Measurements from ENCODE around the gene INHBC.
A peak's percentile ranks its signal among the peaks of the same experiment; 100 is the strongest.
"Not testable (repeated sequence)": the region's sequence is repeated elsewhere in the genome, so short reads cannot be mapped to it uniquely, and the experiment has no call there.

INHBC gene

GRCh38 chr12:57429473-57430111, 5.0 kb upstream of the INHBC start:
- peak in 1 of 2 experiments; percentile 17 for DNase-seq

- DNase-seq: peak in 1 of 2 experiments; percentile 82
These were observed 4.3 kb upstream of the INHBC start for GRCh38 chr12:57430112-57430930.

- peak; percentile 96 to 97 for DNase-seq
These were observed 3.5 kb upstream of the INHBC start, which contains the start of gene R3HDM2 for GRCh38 chr12:57430931-57431566. R3HDM2 (minus strand) TSS chr12:57431043; CDS start chr12:57310428, 120,615 bp downstream.

- DNase-seq: no peak
These were observed 2.9 kb upstream of the INHBC start for GRCh38 chr12:57431654-57432188.

- no peak for DNase-seq
These were observed 1.2 kb upstream of the INHBC start for GRCh38 chr12:57433370-57433769.

- DNase-seq: no peak
These were observed 709 bp downstream of the INHBC start for GRCh38 chr12:57435293-57435692.

- DNase-seq: no peak
These were observed 3.8 kb downstream of the INHBC start for GRCh38 chr12:57438400-57438799.

GRCh38 chr12:57439762-57440266, 5.2 kb downstream of the INHBC start:
- no peak for DNase-seq

- DNase-seq: not testable (repeated sequence)
These were observed 6.8 kb downstream of the INHBC start for GRCh38 chr12:57441393-57441792.

- no peak for DNase-seq
These were observed 7.4 kb downstream of the INHBC start for GRCh38 chr12:57441846-57442427.

- DNase-seq: not testable (repeated sequence)
These were observed 9.8 kb downstream of the INHBC start for GRCh38 chr12:57444337-57444736.

GRCh38 chr12:57444744-57445143, 10.2 kb downstream of the INHBC start:
- DNase-seq: no peak

GRCh38 chr12:57446292-57446960, 11.8 kb downstream of the INHBC start:
- DNase-seq: no peak

- no peak for DNase-seq
These were observed 14.1 kb downstream of the INHBC start for GRCh38 chr12:57448669-57449068.

- DNase-seq: no peak
These were observed 14.8 kb downstream of the INHBC start for GRCh38 chr12:57449375-57449774.

- no peak for DNase-seq
These were observed 15.5 kb downstream of the INHBC start for GRCh38 chr12:57450057-57450456.

GRCh38 chr12:57451233-57451778, 16.7 kb downstream of the INHBC start:
- DNase-seq: no peak

GRCh38 chr12:57452181-57452936, 17.8 kb downstream of the INHBC start:
- DNase-seq: no peak

GRCh38 chr12:57452937-57453509, 18.4 kb downstream of the INHBC start:
- DNase-seq: peak; percentile 65 to 73

GRCh38 chr12:57454213-57454565, 19.6 kb downstream of the INHBC start:
- DNase-seq: no peak
